HG03575 (cell line): ENCODE data around the gene HOXC9.

Source experiments
- ATAC-seq: cut with Tn5 transposase; IDR thresholded peaks from one replicate; pipeline ENCODE4 v1.9.1; 2021; ENCODE audit not compliant: unreplicated experiment, insufficient number of reproducible peaks, low FRiP score; ENCODE audit errors: extremely low read depth

HOXC9 gene

GRCh38 chr12:54008260-54008552 lies 8.2 kb downstream of the HOXC9 start:
- no peak for ATAC-seq

DNA sequence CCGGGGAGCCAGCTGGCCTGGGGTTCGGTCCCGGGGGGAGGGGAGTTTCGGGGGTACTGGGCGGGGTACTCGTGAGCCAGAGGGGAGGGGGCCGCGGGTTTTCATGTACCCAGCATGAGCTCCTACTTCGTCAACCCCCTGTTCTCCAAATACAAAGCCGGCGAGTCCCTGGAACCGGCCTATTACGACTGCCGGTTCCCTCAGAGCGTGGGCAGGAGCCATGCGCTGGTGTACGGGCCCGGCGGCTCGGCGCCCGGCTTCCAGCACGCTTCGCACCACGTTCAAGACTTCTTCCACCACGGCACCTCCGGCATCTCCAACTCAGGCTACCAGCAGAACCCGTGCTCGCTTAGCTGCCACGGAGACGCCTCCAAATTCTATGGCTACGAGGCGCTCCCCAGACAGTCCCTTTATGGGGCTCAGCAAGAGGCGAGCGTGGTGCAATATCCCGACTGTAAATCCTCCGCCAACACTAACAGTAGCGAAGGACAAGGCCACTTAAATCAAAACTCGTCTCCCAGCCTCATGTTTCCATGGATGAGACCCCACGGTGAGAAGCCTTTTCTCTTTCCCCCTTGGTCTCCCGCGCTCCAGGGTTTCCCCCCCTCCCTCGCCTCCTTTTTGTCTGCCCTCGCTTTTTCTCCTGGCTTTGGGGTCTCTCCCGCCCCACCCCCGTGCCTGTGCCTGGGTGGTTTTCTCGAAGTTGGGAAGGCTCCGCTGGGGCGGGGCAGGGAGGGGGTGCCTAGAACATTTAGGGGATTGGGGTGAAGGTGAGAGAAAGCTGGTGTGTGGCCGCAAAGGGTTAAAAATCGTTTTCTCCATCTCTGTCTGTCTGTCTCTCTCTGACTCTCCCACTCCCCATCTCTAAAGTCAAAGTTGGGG lies 9.5 kb downstream of the HOXC9 start:
- no peak for ATAC-seq

DNA sequence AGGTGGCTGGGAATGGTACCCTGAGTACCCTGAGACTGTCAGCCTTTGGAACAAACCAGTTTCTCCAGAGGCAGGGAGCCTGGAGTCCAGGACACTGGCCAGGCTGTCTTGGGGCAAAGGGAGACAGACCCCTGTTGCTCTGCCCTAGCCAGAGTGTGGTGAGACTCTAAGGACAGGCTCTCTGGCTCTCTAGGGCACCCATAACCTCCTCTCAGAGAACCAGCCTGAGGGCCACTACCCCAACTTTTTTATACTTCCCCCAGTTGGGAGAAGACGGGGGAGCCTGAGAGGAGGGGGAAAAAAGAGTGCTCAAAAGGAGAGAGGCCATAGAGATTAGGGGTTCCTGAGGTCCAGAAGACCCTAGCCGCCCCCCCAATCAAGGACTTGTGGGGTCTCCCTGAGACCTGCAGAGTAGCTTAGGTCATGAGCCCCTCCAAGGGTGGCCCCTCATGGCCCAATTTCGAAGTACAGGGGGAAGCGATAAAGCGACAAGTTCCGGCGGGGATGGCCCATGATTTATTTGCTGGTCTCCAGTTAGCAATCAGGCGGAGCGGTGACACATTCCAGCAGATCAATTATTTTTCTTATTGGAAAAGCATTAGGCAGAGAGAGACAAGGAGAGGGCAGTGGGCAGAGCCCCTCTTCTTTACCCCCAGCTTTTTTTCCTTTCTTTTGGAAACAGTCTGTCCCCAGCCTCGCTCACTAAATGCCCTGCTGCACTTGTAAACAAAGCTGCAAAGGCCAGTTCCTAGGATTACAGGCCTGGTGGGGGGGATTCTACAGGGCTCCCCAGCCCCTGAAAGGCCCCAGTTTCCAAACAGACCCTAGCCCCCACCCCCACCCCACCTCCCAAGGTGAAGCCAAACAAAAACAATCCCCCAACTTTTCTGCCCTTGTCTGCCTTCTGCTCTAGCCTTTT lies 10.4 kb downstream of the HOXC9 start:
- ATAC-seq = no peak

GRCh38 chr12:54010972-54011664 lies 11.2 kb downstream of the HOXC9 start:
- ATAC-seq = no peak

DNA sequence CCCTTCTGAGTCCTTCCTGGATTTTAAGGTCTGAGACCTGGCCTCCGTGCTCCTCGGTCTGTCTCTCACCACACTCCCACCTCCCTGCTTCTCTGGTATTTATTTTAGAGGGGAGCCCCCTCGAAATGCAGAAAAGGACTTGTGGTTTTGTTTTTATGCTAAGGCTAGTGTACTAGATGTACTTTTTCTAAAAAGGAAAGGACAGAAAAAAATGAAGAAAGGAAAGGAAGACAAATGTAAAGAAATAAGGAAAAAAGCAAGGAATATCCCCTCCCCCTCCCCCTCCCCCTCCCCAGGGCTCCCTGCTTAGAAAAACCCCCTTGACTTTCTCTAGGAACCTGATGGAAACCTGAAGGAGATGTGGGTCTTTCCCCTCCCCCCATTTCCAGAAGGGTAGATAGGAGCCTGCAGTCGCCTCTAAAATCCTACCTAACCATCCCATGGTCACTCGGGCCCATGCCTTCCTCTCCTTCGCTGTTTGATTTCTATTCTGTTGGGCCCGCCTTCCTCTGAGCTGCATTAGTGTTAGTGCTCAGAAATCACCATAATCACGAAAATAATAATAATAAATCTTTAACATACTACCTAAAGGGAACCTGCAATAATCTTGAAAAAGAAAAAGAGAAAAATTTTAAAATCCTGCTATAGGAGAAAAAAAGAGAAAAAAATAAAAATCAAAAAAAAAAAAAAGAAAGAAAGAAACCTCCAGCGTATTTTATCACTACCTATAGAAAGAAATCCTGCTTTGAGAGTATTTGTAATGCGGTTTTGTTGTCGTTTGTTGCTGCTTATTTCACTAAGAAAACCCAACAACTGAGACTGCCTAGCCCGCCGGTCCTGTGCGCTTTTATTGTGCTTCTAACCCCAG lies 11.9 kb downstream of the HOXC9 start:
- ATAC-seq = no peak

DNA sequence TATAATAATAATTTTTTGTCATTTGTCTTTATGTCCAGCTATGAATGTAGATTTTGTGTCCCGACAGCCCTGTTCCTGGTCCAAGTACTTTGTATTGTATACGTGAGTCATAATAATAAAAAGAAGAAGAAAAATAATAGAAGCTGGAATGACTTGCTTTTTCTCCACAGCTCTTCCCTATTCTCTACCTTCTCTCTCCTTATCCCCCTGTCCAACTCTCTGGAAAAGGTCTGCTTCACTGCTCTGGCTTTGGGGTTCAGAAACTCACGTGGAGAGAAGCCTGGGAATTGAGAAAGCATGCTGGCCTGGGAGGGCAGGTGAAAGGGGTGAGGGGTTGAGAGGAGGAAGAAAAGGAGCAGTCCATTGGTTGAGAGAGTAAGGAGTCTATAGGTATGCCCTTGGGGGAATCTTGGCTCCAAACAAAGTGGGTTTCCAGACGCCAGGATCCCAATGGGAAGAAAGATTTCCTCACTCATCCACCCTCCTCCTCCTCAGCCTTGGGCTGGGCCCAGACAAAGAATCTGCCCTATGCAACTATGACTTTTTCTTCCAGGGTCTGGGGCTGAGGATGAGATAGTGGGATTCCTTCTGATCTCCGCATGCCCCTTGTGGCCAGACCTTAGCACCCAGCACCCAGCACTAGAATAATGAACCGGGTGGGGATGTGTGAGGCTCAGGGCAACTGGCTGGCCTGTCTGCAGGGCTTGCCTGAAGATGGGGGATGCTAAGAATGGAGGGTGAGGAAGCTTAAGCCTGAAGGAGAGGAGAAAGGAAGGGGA lies 12.9 kb downstream of the HOXC9 start:
- no peak for ATAC-seq

DNA sequence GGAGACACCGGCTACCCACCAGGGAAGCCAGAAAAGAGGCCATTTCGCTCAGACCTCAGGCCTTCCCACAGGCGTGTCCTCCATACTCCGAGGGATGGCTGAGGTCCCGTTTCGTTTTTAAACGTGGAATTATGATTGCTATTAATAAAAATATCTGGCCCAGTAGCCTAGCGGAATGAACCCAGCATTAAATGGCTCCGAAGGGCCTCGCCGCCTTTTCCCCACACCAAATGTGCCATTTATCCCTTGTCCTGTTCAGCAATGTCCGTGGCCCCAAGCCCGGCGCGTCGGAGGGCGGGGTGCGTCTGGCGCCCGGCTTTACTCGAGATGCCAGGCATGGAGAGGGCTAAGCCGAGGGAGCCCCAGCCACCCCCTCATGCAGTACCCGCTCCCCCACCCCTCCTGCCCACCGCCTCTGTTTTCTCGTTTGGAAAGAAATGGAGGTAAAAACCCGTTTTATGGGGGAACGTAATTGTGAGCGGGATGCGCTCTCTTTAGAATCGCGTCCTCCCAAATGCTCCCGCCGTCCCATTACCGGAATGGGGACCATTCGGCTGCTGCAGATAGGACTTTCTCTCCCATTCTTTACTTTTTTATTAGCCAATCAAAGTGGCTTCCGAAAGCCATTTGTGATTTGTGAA lies 14.5 kb downstream of the HOXC9 start:
- no peak for ATAC-seq

GRCh38 chr12:54015018-54015931 lies 15.3 kb downstream of the HOXC9 start:
- no peak for ATAC-seq

- no peak for ATAC-seq
Measured at GRCh38 chr12:54016051-54016450, 16.1 kb downstream of the HOXC9 start.

- ATAC-seq = no peak
Measured at GRCh38 chr12:54016478-54016964, 16.6 kb downstream of the HOXC9 start.

DNA sequence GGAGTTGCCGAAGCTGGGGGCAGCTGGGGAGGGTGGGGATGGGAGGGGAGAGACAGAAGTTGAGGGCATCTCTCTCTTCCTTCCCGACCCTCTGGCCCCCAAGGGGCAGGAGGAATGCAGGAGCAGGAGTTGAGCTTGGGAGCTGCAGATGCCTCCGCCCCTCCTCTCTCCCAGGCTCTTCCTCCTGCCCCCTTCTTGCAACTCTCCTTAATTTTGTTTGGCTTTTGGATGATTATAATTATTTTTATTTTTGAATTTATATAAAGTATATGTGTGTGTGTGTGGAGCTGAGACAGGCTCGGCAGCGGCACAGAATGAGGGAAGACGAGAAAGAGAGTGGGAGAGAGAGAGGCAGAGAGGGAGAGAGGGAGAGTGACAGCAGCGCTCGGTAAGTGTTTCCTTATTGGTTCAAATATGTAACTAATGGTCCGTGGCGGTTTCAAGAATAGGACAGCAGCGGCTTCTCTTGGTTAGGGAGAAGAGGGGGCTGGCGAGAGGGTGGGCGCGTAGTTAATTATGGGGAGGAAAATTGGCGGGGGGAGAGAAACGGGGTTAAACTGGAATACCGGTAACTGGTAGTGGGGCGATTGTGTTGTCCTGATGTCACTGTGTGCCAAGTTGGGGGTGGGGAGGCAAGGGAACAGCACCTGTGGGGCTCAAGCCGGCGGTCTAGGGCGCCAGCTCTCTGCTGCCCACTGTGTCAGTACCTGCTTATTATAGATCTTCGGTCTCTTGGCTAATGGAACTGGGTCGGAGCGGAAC lies 17.2 kb downstream of the HOXC9 start:
- ATAC-seq = no peak

DNA sequence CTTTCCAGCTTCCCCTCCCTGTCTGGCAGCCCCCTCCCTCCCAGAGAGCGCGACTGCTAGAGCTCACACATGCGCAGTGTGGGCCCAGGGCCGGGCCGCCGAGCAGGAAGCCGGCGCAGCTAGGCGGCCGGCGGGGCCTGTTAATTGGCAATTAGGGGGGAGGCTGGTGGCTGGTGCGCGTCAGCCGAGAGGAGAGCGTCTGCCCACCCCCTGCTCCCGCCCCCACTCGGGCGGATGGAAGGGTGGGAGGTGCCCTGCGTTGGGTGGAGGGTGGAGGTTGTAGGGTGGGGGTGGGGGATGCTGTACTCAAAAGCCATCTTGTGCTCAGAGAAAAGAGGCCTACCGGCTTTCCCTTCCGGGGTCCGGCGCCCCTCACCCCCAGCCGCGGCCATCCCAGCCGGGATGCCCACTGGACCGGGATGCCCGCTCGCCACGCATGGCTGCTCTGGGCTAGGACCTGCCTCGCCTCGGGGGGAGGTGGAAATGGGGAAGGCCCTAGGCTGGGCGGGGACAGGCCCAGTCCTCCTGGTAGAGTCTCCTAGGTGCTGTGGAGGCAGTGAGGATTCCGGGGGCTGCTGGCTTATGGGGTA lies 18.0 kb downstream of the HOXC9 start:
- no peak for ATAC-seq

GRCh38 chr12:54018468-54018984 lies 18.6 kb downstream of the HOXC9 start:
- ATAC-seq = no peak

DNA sequence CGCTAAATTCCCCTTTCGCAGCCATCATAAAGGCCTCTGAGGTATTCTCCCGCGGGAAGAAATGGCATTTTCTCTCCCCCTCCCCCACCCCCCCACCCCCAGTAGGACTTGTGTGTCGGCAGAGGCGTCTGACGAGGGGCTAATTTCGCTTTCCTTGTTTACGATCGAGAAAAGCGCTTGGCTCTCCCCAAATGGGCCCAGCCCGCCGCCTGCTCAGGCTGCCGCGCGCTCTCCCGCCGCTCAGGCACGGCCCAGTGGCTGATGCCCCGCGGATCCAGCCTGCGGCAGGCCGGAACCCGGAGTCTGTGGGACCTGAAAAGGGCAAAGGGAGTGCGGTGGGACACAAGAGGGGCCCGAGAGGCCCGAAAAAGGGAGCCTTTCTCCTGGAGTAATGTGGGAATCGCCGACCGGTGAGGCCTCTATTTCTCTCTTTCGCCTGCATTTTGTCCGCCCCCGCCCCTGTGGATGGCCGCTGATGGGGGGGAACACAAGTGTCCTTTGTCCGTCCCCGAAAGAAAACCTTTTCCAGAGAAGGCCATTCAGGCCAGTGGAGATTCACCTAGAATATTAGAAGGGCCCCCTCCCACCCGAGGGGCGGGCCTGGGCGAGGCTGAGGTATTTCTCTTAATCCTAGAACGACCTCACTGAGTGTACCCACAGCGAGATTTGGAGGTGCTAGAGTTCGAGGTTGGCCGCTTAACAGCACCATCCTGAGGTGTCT lies 19.3 kb downstream of the HOXC9 start:
- ATAC-seq = no peak
